Stimulated activated CD4-positive, alpha-beta T cell treated with anti-CD3 and anti-CD28 coated beads, Interleukin-1b, Interleukin-23, amount 100 ng/mL, for 1 hour (primary cell): ENCODE data around the gene FKBP4.
A peak's percentile ranks its signal among the peaks of the same experiment; 100 is the strongest.

ENCODE experiments used
- DNase-seq, 2 donors: peaks; one replicate each; pipeline ENCODE4 v3.0.0-alpha.2; 2020; ENCODE audit warnings: low read depth in 2 of 2

The FKBP4 gene

DNA sequence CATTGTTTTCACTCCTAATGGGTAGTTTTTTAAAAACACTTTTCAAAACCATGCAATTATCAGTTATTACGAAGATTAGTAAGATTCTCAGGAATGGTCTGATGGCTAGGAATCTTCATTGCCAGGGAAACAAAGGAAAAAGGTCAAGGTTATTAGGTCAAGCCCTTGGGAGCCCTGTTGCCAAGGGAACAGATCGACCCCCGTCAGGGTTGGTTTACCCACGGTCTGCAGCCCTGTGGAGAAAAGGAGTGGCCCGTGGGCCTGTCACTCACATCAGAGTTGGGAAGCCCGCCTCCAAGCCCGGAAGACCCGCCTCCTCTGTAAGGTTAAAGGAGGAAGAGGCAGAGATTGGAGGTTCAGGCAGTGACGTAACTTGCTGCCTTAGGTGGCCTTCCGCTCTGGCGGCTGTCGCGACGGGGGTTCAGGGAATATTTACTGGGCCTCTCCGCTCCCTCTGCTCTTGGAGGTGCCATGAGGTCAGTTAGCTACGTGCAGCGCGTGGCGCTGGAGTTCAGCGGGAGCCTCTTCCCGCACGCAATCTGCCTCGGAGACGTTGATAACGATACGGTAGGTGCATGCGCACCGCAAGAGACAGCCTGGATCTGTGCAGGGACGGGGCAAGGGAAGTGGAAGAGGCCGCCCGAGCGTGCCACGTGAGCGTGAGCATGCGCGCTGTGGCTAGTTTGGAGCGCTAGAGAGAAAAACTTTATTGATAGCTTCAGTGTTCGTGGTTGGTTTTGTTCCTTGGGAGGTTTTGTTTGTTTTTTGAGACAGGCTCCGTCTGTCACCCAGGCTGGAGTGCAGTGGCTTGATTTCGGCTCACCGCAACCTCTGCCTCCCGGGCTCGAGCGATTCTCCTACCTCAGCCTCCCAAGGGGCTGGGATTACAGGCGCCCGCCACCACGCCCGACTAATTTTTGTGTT, 17.8 kb downstream of the FKBP4 start, which contains the start of gene ITFG2:
ITFG2 (plus strand) TSS at position 379 of the 924 bp plus-strand sequence; CDS start at position 472, 93 bp downstream.
- peak; percentile 82 to 86 for DNase-seq

DNA sequence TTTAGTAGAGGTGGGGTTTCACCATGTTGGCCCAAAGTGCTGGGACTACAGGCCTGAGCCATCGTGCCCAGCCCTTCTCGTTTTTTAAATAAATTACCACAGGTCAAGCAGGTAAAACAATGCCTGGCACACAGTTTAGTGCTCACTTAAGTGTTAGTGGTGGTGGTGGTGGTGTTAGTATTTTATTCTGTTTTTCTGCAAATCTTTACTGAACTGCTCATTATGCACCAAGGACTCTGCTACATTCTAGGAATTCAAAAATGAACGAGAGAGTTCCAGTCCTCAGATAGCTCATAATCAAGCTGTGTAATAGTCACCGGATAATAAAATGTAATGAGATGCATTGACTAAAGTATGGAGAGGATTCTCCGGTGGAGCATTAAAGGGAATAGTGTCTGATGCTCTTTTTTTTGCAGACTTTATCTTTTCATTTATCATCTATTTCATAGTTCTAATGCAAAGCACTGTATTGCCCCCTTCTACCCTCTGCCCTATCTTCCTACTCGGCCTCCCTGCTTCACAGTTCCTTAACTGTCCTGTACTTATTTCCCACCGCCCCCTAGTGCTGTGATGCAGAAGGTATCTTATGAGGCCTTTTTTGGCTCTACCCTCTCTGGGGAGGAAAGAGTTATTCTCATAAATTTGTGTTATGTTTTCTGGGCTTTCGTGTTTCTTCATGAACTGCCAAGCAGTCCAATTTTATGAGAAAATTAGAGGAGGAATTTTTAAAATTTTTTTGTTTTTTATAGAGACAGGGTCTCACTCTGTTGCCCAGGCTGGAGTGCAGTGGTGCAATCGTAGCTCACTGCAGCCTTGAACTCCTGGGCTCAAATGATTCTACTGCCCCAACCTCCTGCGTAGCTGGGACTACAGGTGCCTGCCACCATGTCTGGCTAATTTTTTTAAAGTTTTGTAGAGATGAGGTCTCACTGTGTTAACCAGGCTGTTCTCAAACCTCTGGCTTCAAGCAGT, 18.7 kb downstream of the FKBP4 start:
- no peak for DNase-seq

DNA sequence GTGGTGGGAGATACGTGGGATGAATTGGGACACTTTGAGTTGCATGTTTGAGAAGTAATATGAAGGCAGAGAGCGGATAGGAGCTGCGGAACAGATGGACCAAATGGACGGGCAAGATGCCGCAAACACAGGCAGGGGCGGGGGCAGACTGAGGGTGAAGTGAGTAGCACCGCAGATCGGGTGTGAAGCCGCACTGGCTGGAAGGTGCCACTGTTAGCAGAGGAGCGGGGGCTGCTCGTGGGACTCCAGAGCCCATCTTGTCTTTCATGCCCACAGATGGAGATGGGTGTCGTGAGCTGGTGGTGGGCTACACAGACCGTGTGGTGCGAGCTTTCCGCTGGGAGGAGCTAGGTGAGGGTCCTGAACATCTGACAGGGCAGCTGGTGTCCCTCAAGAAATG, 25.0 kb downstream of the FKBP4 start:
- DNase-seq: no peak

DNA sequence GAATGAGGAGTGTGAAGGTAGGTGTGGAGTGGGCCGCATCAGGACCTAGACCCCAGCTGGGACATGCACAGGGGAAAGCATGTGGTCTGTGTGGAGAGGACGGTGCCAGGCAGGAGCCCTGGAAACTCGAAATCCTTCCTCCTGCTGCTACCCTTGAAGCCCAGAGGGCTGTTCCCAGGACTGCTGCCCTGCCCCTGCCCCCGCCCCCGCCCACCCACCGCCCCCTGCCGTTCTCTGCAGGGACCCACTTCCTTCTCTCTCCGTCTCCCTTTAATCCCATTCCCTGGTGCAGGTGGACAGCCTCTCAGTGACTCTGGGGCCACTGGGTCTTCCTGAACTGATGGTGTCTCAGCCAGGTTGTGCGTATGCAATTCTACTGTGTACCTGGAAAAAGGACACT, 25.7 kb downstream of the FKBP4 start:
- no peak for DNase-seq

DNA sequence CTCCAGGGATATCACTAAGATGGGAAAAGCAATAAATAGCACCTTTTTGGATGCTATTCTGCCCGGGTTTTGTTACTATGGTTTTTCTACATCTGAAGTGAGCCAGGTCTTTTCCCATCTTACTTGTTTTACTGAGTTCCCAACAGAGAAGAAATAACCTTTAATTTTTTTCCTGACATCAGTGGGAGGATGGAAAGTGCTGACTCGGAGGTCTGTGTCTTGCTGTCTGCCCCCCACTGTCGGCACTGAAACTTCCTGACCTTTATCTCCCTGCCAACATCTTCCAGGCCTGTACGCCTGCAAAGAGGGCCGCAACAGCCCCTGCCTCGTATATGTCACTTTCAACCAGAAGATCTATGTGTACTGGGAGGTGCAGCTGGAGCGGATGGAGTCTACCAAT, 28.7 kb downstream of the FKBP4 start:
- DNase-seq: no peak

DNA sequence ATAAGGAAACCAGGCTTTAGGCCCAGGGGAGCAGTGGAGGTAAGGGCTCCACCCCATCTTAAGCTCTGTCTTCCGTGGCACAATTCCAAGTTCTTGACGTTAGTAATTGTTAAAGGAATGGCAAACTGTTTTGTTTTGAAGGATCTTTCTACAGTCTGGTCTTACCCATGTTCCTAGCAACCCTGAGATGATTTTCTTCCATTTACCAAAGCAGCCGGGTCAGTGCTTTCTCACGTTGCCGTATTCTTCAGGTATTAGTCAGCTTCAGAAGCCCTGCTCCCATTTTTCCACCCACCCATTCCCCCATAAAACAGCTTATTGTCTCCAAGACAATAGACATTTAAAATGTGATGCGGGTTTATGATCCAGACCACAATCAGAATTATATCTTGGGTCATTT, 29.8 kb downstream of the FKBP4 start:
- no peak for DNase-seq

DNA sequence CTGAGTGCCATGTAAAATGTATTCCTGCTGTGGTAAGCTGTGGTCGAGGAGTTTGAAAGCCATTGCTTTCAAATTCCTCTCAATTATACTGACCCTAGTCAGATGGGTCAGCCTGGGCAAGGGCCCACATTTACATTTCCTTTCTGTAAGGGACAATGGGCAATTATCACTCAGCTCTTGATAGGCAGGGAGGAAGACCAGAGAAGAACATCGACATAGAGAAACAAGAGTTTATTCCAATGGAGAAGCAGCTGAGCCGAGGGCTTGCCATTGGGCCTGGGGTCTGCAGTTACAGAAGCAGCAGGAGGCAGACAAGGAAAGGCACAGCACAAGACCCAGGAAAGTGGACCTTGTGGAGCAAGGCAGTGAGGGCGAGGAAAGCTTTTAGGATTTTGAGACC, 30.4 kb downstream of the FKBP4 start:
- no peak for DNase-seq

DNA sequence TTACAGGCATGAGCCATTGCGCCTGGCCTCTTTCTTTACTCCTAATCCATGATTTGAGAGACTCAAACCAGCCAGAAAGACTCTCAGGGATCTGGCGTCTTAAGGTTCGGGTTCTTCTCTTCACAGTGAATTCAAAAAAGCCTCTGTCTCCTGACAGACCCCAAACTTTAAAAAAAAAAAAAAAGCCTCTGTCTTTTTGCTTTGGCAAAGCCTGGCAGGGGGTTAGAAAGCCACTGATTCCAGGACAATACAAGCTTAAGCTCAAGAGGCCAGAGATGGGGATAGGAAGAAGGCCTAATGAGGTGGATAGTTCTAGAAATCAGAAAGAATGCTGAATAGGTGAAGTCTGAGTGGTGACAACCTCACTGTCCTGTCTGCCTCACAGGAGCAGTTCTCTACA, 31.3 kb downstream of the FKBP4 start:
- no peak for DNase-seq

DNA sequence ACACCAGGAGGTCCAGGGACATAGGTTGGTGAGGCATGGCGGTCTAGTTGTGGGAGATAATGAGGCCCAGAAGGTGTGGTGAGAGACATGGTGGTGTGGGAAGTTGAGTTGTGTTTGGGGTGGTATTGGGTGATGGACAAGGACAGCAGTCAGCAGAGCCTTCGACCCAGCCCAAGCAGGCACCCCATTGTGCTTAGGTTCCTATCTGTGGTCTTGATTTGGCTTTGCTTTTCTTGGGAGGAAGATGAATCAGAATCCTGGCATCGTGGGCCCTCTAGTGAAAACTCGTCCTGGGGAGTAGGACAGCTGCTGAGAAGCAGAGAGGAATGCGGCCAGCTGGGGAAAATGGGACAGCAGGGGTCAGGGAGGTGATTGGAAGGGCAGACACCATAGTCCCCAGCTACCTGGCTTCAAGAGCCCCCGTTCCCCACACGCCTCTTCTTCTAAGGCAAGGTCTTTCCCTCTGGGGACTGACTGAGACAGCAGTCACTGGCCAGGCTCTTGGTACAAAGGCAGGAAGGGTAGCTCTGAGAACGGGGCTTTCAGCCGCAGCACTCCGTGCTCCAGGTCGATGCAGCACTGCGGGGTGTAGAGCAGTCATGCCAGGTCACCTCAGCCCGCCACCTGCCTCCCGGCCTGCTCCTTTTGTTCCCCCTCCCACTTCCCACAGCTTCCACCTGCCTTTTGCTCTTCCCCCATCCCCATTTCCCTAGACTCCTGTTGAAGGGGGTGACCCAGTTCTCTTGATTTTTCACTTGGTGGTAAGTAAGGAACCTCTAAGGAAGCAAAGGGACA, 32.1 kb downstream of the FKBP4 start:
- no peak for DNase-seq

DNA sequence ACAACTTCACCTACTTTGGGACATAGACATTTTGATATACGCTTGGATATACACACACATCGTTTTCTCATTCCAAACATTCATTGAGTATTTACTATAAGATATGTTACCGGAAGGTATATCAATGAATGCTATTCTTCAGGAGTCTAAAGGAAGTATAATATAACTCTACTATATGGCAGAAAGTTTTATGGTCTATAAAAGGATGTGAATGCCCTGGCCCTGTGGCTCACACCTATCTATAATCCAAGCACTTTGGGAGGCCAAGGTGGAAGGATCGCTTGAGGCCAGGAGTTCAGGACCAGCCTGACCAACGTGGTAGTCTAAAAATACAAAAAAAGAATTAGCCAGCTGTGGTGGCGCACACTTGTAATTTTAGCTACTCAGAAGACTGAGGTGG, 34.5 kb downstream of the FKBP4 start:
- no peak for DNase-seq

DNA sequence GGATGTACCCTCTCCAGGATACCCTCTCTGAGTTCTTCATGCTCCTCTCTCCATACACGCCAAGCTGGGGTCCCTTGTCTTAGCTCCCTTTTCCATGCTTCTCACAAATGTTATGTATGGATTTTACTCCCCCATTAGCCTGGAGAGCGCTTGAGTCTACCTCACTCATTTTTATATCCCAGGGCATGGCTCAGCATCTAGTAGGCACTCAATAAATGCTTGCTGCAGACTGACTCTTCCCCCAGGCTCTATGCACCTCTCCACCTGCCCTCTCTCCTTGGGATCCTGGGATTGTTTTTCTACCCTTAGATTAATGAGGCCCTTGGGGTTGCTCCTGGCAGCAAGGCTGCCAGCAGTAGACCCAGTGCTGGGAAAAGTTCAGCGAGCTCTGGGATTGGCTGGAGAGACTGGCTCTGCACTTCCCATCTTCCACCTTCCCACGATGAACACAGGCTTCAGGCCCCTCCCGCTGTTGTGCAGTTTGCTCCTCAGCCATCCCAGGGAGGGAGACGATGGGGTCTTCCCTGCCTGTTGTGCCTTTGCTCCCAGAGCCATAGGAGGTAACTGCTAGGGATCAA, 37.9 kb downstream of the FKBP4 start:
- DNase-seq: no peak

DNA sequence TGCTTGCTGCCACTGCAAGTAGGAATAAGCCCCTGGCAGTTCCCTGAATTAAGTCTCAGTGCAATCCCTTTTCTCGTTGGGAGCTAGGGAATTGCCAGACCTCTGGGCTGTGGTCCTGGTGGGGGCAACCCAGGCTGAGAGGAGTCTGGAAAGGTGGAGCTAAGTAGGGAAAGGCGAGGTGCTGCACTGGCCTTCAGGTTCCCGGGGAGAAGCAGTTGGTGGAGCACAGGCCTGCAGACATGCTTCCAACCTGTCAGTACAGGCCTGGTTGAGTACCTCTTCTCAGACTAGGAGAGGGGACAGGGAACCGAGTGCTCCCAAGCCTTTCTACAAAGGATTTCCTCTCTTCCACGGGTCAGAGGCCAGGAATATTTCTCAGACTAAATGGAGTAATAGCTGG, 38.6 kb downstream of the FKBP4 start:
- DNase-seq: no peak

DNA sequence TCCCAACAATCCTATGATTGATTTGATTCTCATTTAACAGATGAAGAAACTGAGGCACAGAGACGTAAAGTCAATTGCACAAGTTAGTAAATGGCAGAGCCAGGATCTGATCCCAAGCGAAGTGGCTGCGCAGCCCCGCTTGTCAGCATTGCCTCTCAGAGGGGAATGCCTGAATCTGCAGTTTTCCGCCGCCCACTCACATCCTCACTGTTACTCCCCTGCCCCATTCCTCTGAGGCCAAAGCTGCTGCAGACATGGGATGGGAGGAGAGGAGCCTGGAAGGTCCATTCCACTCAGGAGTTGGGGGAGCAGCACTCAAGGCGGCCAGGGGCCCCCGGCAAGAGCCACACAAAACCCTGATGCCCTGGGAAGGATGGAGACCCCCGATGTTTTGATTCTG, 39.0 kb downstream of the FKBP4 start:
- no peak for DNase-seq

DNA sequence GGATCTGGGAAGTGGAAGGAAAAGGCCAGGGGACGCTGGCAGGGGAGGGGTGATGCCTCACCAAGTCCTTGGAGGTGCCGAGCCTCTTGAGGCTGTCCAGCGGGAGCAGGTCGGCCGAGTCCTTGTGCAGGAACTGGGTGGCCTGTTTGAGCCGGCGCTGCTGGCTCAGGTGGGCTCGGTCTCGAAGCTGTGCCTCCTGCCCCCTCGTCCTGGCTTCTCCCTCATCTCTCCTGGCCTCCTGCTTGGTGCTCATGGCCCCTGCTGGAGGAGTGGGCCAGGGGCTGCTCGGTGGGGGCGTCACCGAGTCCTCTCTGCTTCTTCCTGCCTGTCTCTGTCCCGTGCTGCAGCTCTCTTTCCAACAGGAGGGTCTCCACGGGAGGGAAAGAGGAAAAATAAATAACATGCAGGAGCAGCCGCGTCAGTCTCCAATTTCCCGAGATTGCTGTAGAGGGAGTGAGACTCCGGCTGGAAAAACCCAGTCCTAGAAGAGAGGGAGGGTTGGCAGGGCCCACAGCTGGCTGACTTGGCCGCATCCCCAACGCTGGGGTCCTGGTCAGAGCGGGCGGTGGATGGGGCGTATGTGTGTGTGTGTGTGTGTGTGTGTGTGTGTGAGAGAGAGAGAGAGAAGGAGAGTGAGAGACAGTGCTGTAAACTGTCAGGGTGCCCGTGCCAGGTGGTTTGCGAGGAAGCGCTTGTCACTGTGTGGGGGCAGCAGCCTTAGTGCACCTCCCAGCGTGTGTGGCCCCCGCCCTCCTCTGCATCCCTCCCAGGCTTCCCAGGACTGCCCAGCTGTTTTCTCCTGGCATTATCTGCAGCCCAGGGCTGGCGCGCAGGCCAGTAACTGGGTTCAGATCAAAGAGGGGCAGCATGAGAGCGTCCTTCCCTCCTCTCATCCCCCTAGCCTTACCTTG, 40.1 kb downstream of the FKBP4 start, which contains the start of gene NRIP2:
NRIP2 (minus strand) TSS at position 455 of the 911 bp plus-strand sequence; CDS start at position 403, 52 bp downstream.
- no peak for DNase-seq

DNA sequence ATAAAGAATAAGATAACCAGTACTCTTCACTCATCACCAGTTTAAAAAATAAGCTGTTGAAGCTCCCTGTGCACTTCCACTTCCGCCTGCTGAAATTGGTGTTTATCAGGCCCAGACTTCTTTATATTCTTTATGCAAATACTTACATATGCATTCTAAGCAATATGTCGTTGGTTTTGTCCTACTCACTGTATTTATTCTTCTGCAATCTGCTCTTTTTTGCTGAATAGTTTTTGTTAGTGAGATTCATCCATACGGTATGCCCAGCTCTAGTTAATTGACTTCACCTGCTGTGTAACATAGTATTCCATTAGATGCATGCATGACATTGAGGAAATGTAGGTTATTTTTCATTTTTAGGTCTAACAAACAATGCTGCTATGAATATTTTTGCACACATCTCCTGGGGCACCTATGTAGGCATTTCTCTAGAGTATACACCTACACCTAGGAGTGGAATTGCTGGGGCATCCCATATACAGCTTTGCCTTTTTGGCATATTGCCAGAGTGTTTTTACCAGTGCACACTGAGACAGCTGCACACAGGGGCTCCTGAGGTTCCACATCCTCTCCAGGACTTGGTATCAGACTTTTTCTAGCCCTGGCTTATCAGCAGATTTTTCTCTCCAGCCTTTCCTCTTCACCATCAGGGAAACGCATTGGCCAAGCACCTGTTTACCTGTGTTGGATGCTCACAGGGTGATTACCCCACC, 41.1 kb downstream of the FKBP4 start:
- no peak for DNase-seq

DNA sequence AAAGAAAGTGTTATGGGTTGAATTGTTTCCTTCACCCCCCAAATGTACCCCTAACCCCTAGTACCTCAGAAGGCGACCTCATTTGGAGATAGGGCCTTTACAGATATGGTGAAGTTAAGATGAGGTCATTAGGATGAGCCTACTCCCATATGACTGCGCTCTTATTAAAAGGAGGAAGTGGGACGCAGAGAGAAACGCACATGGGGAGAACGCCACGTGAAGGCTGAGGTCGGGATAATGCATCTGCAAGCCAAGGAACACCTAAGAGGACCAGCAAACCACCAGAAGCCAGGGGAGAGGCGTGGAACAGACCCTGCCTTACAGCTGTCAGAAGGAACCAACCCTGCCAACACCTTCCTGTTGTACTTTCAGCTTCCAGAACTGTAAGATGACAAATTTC, 41.8 kb downstream of the FKBP4 start:
- DNase-seq: no peak

DNA sequence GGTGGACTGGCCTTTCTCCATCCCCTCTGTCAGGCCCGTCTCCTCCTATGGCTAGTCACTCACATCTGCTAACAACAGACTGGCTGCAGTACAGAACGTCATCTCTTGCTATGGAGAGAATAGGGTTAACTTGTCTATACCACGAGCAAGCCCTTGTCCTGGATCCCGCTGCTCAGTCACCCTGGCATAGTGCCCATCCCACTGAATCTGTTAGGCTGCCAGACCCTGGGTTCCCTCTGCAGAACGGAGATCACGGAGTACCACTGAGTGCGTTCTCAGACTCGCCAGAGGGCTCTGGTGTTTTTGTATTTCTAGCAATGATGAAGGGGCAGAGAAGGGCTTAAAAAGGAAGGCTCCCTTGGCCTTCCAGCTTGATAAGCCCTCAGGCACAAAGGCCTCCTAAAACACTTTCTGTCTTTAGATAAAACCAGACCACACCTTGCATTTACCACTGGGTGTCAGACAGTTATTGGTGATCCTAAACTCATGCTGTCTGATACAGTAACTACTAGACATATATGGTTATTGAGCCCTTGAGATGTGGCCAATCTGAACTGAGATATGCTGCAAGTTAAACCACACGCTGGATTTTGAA, 46.4 kb downstream of the FKBP4 start:
- no peak for DNase-seq

DNA sequence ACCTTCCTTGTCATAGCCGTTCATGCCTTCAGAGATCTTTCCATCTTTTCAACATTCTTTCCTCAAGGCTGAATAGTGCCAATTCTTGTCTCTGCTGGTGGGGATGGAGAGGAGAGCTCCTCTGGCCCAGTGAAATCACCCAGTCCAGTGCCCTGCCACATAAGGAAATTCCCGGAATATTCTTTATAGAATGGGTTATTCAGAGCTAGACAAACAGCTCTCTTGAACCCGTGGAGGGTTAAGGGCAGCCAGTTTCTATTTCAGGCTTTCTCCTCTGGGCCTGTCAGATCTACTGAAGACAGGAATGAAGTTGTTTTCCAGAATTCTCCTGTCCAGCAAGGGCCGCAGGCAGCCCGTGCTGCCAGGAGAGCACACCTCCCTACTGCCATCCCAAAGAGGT, 48.2 kb downstream of the FKBP4 start:
- no peak for DNase-seq

DNA sequence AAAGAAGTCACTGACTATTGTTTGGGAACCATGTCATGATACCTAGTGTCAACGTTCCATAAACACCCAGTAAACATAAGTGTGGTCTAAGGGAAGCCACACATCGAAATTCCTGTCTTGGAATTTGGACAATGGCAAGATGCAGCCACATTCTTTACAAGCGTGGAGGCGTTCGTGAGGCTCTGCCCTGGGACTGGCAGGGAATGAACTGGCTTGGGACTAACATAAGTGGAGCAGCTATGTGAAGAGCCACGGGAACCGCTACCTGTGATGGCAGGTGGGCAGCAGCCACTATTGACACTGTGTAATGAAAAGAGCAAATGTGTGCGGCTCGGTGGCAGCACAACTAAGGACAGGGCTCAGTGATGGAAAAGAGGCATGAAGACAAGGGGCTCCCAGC, 50.0 kb downstream of the FKBP4 start:
- no peak for DNase-seq
